ENCODE measurements around the gene ABHD16A.

ABHD16A gene

GRCh38 chr6:31689249-31690110, 13.6 kb downstream of the ABHD16A start:
- no peak for DNase-seq (ENCODE audit: low read depth in 2 of 2)

GRCh38 chr6:31687860-31688693, 15.0 kb downstream of the ABHD16A start:
- DNase-seq (ENCODE audit: low read depth in 2 of 2), result no peak

GRCh38 chr6:31687321-31687720, 15.8 kb downstream of the ABHD16A start:
- no peak for DNase-seq (ENCODE audit: low read depth in 2 of 2)

GRCh38 chr6:31686483-31686882, 16.6 kb downstream of the ABHD16A start:
- no peak for DNase-seq (ENCODE audit: low read depth in 2 of 2)

GRCh38 chr6:31683591-31683990, 19.5 kb downstream of the ABHD16A start:
- DNase-seq (ENCODE audit: low read depth in 2 of 2), result no peak

GRCh38 chr6:31681135-31681671, 21.9 kb downstream of the ABHD16A start:
- no peak for DNase-seq (ENCODE audit: low read depth in 2 of 2)

- peak in 1 of 2 donors; percentile 35 for DNase-seq (ENCODE audit: low read depth in 2 of 2)
Observed at GRCh38 chr6:31680226-31681134, 22.6 kb downstream of the ABHD16A start, which contains the start of gene LY6G5C. TSS of gene LY6G5C (minus strand) at chr6:31681067. CDS start at chr6:31680373, 694 bp downstream.

GRCh38 chr6:31677955-31678354, 25.2 kb downstream of the ABHD16A start:
- no peak for DNase-seq (ENCODE audit: low read depth in 2 of 2)

- DNase-seq (ENCODE audit: low read depth in 2 of 2), result no peak
Observed at GRCh38 chr6:31676904-31677303, 26.2 kb downstream of the ABHD16A start.

GRCh38 chr6:31676322-31676903, 26.7 kb downstream of the ABHD16A start:
- no peak for DNase-seq (ENCODE audit: low read depth in 2 of 2)

- DNase-seq (ENCODE audit: low read depth in 2 of 2), result no peak
Observed at GRCh38 chr6:31669676-31670075, 33.4 kb downstream of the ABHD16A start, which contains the start of gene LY6G5B. TSS of gene LY6G5B (plus strand) at chr6:31669976. CDS start at chr6:31670951, 975 bp downstream.

- DNase-seq (ENCODE audit: low read depth in 2 of 2), result no peak
Observed at GRCh38 chr6:31666337-31666965, 36.7 kb downstream of the ABHD16A start.

- DNase-seq (ENCODE audit: low read depth in 2 of 2), result peak; percentile 91 to 96
Observed at GRCh38 chr6:31665501-31666336, 37.4 kb downstream of the ABHD16A start, which contains the start of gene CSNK2B. TSS of gene CSNK2B (plus strand) at chr6:31666080. CDS start at chr6:31666832, 752 bp downstream.

GRCh38 chr6:31664790-31665500, 38.2 kb downstream of the ABHD16A start, which contains the start of gene GPANK1:
TSS of gene GPANK1 (minus strand) at chr6:31664997. CDS start at chr6:31664478, 519 bp downstream.
- DNase-seq (ENCODE audit: low read depth in 2 of 2), result peak; percentile 70 to 73

GRCh38 chr6:31663961-31664789, 38.9 kb downstream of the ABHD16A start:
- no peak for DNase-seq (ENCODE audit: low read depth in 2 of 2)

- no peak for DNase-seq (ENCODE audit: low read depth in 2 of 2)
Observed at GRCh38 chr6:31663126-31663960, 39.8 kb downstream of the ABHD16A start.

Measured in stimulated activated CD4-positive, alpha-beta T cell treated with anti-CD3 and anti-CD28 coated beads, Interleukin-1b, Interleukin-23, amount 100 ng/mL, for 1 hour (primary cell).